HEK293 (cell line): Measurements from ENCODE around the gene TRIP4.
A peak's percentile ranks its signal among the peaks of the same experiment; 100 is the strongest.

Experiments used
- FEZF1 ChIP-seq: fragments of 450-650 bp; formaldehyde crosslinking; IDR thresholded peaks from 2 replicates; pipeline ENCODE4 v1.5.1; 2016; ENCODE audit warnings: missing biosample characterization, missing genetic modification characterization
- GLI4 ChIP-seq: fragments of 450-650 bp; formaldehyde crosslinking; IDR thresholded peaks from 2 replicates; pipeline ENCODE4 v1.5.1; 2016; ENCODE audit warnings: missing biosample characterization, missing genetic modification characterization
- HOXA7 ChIP-seq: sonication (generic); formaldehyde crosslinking; IDR thresholded peaks from 2 replicates; pipeline ENCODE4 v1.8.1; 2022; ENCODE audit warnings: missing genetic modification reagents, borderline replicate concordance
- HOXD13 ChIP-seq: sonication (generic); formaldehyde crosslinking; IDR thresholded peaks from 2 replicates; pipeline ENCODE4 v1.8.0; 2022; ENCODE audit warnings: missing genetic modification reagents, borderline replicate concordance
- IKZF3 ChIP-seq: fragments of 450-650 bp; IDR thresholded peaks from 2 replicates; pipeline ENCODE4 v1.5.0; 2018; ENCODE audit warnings: missing biosample characterization, mild to moderate bottlenecking, missing genetic modification characterization, moderate library complexity
- MZF1 ChIP-seq: fragments of 450-650 bp; formaldehyde crosslinking; IDR thresholded peaks from 2 replicates; pipeline ENCODE4 v1.5.1; 2017; ENCODE audit warnings: missing biosample characterization, missing genetic modification characterization, borderline replicate concordance
- YY1 ChIP-seq: fragments of 450-650 bp; formaldehyde crosslinking; IDR thresholded peaks from 2 replicates; pipeline ENCODE4 v1.5.1; 2018; ENCODE audit warnings: missing biosample characterization, missing genetic modification characterization
- ZBTB20 ChIP-seq: fragments of 450-650 bp; formaldehyde crosslinking; IDR thresholded peaks from 2 replicates; pipeline ENCODE4 v1.5.1; 2016; ENCODE audit warnings: missing biosample characterization, missing genetic modification characterization
- ZNF114 ChIP-seq: fragments of 450-650 bp; formaldehyde crosslinking; IDR thresholded peaks from 2 replicates; pipeline ENCODE4 v1.5.0; 2017; ENCODE audit warnings: missing biosample characterization, missing genetic modification characterization
- ZNF146 ChIP-seq: fragments of 450-650 bp; formaldehyde crosslinking; IDR thresholded peaks from 2 replicates; pipeline ENCODE4 v1.5.1; 2016; ENCODE audit warnings: missing biosample characterization, missing genetic modification characterization
- ZNF155 ChIP-seq: fragments of 450-650 bp; formaldehyde crosslinking; IDR thresholded peaks from 2 replicates; pipeline ENCODE4 v1.5.1; 2016; ENCODE audit warnings: missing biosample characterization, missing genetic modification characterization
- ZNF175 ChIP-seq: fragments of 450-650 bp; formaldehyde crosslinking; IDR thresholded peaks from 2 replicates; pipeline ENCODE4 v1.5.1; 2016; ENCODE audit warnings: missing biosample characterization, missing genetic modification characterization
- ZNF23 ChIP-seq: fragments of 450-650 bp; formaldehyde crosslinking; IDR thresholded peaks from 2 replicates; pipeline ENCODE4 v1.5.1; 2016; ENCODE audit warnings: missing biosample characterization, missing genetic modification characterization, borderline replicate concordance
- ZNF426 ChIP-seq: fragments of 450-650 bp; formaldehyde crosslinking; IDR thresholded peaks from 2 replicates; pipeline ENCODE4 v1.5.1; 2017; ENCODE audit warnings: missing biosample characterization, missing genetic modification characterization, mild to moderate bottlenecking, inconsistent platforms, moderate library complexity
- ZNF560 ChIP-seq: fragments of 450-650 bp; formaldehyde crosslinking; IDR thresholded peaks from 2 replicates; pipeline ENCODE4 v1.5.1; 2017; ENCODE audit warnings: missing biosample characterization, missing genetic modification characterization, borderline replicate concordance
- ZNF561 ChIP-seq: fragments of 450-650 bp; IDR thresholded peaks from 2 replicates; pipeline ENCODE4 v1.5.1; 2018; ENCODE audit warnings: missing biosample characterization, missing genetic modification characterization, borderline replicate concordance
- ZNF76 ChIP-seq: fragments of 450-650 bp; formaldehyde crosslinking; IDR thresholded peaks from 2 replicates; pipeline ENCODE4; 2016; ENCODE audit warnings: low read depth, missing biosample characterization, missing genetic modification characterization, borderline replicate concordance
- TF ChIP-seq, protein P1 (sequence below): fragments of 450-650 bp; formaldehyde crosslinking; IDR thresholded peaks from 2 replicates; pipeline ENCODE4 v1.5.1; 2016; ENCODE audit warnings: missing biosample characterization, missing genetic modification characterization
- TF ChIP-seq, protein P2 (sequence below): fragments of 450-650 bp; formaldehyde crosslinking; IDR thresholded peaks from 2 replicates; pipeline ENCODE4 v1.5.1; 2016; ENCODE audit warnings: missing biosample characterization, missing genetic modification characterization
- TF ChIP-seq, protein P3 (sequence below): fragments of 450-650 bp; formaldehyde crosslinking; IDR thresholded peaks from 2 replicates; pipeline ENCODE4 v1.5.1; 2016; ENCODE audit warnings: missing biosample characterization, missing genetic modification characterization
- TF ChIP-seq, protein P4 (sequence below): fragments of 450-650 bp; formaldehyde crosslinking; IDR thresholded peaks from 2 replicates; pipeline ENCODE4 v1.5.1; 2016; ENCODE audit warnings: missing biosample characterization, missing genetic modification characterization, borderline replicate concordance
- TF ChIP-seq, protein P5 (sequence below): fragments of 450-650 bp; formaldehyde crosslinking; IDR thresholded peaks from 2 replicates; pipeline ENCODE4 v1.5.1; 2016; ENCODE audit warnings: missing biosample characterization, missing genetic modification characterization, borderline replicate concordance
- TF ChIP-seq, protein P6 (sequence below): IDR thresholded peaks from 2 replicates; pipeline ENCODE4 v1.6.1; 2011; ENCODE audit warnings: mild to moderate bottlenecking, low read depth, low read length, borderline replicate concordance
- TF ChIP-seq, protein P7 (sequence below): fragments of 450-650 bp; formaldehyde crosslinking; IDR thresholded peaks from 2 replicates; pipeline ENCODE4 v1.5.1; 2017; ENCODE audit warnings: missing biosample characterization, missing genetic modification characterization

TRIP4 gene

DNA sequence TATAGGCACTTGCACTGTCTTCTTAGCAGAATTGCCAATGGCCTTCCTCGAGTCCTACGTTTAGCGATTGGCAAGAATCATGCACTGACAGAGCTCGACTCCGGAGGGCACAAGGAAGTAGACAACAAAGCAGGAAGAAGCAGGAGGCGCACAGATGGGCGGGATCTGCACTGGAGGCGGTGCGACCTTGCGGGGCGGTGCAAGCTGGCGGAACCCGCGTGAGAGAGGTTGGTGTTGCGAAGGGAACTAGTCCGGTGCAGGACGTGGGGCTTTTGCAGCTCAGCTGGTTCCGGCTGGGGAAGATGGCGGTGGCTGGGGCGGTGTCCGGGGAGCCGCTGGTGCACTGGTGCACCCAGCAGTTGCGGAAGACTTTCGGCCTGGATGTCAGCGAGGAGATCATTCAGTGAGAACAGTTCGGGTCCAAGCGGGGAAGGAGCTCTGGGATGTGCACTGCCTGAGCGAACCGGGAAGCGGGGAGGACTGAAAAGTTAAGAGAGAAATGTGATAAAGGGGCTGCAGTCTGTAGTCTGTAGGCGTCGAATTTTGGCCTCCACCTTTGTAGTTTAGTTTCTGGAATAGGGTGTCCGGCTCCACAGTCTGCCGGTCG, at the start of gene TRIP4 (continued):
- TF ChIP-seq, protein P1, sequence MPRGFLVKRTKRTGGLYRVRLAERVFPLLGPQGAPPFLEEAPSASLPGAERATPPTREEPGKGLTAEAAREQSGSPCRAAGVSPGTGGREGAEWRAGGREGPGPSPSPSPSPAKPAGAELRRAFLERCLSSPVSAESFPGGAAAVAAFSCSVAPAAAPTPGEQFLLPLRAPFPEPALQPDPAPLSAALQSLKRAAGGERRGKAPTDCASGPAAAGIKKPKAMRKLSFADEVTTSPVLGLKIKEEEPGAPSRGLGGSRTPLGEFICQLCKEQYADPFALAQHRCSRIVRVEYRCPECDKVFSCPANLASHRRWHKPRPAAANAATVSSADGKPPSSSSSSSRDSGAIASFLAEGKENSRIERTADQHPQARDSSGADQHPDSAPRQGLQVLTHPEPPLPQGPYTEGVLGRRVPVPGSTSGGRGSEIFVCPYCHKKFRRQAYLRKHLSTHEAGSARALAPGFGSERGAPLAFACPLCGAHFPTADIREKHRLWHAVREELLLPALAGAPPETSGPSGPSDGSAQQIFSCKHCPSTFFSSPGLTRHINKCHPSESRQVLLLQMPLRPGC (tag by site-specific recombination) = peak; percentile 96
- peak; percentile 90 for TF ChIP-seq ZNF76 (tag by site-specific recombination)
- no peak for TF ChIP-seq ZNF155 (tag by site-specific recombination)
- TF ChIP-seq HOXA7 (CRISPR knock-in tag) = no peak
- peak; percentile 75 for TF ChIP-seq ZBTB20 (tag by site-specific recombination)
- TF ChIP-seq, protein P2, sequence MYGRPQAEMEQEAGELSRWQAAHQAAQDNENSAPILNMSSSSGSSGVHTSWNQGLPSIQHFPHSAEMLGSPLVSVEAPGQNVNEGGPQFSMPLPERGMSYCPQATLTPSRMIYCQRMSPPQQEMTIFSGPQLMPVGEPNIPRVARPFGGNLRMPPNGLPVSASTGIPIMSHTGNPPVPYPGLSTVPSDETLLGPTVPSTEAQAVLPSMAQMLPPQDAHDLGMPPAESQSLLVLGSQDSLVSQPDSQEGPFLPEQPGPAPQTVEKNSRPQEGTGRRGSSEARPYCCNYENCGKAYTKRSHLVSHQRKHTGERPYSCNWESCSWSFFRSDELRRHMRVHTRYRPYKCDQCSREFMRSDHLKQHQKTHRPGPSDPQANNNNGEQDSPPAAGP (tag by site-specific recombination) = peak; percentile 98
- no peak for TF ChIP-seq ZNF175 (tag by site-specific recombination)
- TF ChIP-seq MZF1 (tag by site-specific recombination) = peak; percentile 91
- TF ChIP-seq, protein P3, sequence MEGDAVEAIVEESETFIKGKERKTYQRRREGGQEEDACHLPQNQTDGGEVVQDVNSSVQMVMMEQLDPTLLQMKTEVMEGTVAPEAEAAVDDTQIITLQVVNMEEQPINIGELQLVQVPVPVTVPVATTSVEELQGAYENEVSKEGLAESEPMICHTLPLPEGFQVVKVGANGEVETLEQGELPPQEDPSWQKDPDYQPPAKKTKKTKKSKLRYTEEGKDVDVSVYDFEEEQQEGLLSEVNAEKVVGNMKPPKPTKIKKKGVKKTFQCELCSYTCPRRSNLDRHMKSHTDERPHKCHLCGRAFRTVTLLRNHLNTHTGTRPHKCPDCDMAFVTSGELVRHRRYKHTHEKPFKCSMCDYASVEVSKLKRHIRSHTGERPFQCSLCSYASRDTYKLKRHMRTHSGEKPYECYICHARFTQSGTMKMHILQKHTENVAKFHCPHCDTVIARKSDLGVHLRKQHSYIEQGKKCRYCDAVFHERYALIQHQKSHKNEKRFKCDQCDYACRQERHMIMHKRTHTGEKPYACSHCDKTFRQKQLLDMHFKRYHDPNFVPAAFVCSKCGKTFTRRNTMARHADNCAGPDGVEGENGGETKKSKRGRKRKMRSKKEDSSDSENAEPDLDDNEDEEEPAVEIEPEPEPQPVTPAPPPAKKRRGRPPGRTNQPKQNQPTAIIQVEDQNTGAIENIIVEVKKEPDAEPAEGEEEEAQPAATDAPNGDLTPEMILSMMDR (tag by site-specific recombination) = peak; percentile 71
- TF ChIP-seq ZNF426 = no peak
- peak; percentile 21; the same call in 1 of the 2 replicates for TF ChIP-seq ZNF23 (tag by site-specific recombination)
- TF ChIP-seq ZNF560 (tag by site-specific recombination) = no peak
- TF ChIP-seq, protein P4, sequence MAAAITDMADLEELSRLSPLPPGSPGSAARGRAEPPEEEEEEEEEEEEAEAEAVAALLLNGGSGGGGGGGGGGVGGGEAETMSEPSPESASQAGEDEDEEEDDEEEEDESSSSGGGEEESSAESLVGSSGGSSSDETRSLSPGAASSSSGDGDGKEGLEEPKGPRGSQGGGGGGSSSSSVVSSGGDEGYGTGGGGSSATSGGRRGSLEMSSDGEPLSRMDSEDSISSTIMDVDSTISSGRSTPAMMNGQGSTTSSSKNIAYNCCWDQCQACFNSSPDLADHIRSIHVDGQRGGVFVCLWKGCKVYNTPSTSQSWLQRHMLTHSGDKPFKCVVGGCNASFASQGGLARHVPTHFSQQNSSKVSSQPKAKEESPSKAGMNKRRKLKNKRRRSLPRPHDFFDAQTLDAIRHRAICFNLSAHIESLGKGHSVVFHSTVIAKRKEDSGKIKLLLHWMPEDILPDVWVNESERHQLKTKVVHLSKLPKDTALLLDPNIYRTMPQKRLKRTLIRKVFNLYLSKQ (tag by site-specific recombination) = no peak
- TF ChIP-seq, protein P5, sequence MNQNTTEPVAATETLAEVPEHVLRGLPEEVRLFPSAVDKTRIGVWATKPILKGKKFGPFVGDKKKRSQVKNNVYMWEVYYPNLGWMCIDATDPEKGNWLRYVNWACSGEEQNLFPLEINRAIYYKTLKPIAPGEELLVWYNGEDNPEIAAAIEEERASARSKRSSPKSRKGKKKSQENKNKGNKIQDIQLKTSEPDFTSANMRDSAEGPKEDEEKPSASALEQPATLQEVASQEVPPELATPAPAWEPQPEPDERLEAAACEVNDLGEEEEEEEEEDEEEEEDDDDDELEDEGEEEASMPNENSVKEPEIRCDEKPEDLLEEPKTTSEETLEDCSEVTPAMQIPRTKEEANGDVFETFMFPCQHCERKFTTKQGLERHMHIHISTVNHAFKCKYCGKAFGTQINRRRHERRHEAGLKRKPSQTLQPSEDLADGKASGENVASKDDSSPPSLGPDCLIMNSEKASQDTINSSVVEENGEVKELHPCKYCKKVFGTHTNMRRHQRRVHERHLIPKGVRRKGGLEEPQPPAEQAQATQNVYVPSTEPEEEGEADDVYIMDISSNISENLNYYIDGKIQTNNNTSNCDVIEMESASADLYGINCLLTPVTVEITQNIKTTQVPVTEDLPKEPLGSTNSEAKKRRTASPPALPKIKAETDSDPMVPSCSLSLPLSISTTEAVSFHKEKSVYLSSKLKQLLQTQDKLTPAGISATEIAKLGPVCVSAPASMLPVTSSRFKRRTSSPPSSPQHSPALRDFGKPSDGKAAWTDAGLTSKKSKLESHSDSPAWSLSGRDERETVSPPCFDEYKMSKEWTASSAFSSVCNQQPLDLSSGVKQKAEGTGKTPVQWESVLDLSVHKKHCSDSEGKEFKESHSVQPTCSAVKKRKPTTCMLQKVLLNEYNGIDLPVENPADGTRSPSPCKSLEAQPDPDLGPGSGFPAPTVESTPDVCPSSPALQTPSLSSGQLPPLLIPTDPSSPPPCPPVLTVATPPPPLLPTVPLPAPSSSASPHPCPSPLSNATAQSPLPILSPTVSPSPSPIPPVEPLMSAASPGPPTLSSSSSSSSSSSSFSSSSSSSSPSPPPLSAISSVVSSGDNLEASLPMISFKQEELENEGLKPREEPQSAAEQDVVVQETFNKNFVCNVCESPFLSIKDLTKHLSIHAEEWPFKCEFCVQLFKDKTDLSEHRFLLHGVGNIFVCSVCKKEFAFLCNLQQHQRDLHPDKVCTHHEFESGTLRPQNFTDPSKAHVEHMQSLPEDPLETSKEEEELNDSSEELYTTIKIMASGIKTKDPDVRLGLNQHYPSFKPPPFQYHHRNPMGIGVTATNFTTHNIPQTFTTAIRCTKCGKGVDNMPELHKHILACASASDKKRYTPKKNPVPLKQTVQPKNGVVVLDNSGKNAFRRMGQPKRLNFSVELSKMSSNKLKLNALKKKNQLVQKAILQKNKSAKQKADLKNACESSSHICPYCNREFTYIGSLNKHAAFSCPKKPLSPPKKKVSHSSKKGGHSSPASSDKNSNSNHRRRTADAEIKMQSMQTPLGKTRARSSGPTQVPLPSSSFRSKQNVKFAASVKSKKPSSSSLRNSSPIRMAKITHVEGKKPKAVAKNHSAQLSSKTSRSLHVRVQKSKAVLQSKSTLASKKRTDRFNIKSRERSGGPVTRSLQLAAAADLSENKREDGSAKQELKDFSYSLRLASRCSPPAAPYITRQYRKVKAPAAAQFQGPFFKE (tag by site-specific recombination) = peak; percentile 88; the same call in 1 of the 2 replicates
- TF ChIP-seq YY1 (tag by site-specific recombination) = peak; percentile 97
- peak; percentile 45; the same call in 1 of the 2 replicates for TF ChIP-seq HOXD13 (CRISPR knock-in tag)
- peak; percentile 84 for TF ChIP-seq ZNF146 (tag by site-specific recombination)
- TF ChIP-seq FEZF1 = peak; percentile 69
- TF ChIP-seq GLI4 = peak; percentile 95
- peak; percentile 98 for TF ChIP-seq ZNF561 (tag by site-specific recombination)
- no peak for TF ChIP-seq ZNF114
- TF ChIP-seq, protein P6, sequence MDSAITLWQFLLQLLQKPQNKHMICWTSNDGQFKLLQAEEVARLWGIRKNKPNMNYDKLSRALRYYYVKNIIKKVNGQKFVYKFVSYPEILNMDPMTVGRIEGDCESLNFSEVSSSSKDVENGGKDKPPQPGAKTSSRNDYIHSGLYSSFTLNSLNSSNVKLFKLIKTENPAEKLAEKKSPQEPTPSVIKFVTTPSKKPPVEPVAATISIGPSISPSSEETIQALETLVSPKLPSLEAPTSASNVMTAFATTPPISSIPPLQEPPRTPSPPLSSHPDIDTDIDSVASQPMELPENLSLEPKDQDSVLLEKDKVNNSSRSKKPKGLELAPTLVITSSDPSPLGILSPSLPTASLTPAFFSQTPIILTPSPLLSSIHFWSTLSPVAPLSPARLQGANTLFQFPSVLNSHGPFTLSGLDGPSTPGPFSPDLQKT = no peak
- TF ChIP-seq, protein P7, sequence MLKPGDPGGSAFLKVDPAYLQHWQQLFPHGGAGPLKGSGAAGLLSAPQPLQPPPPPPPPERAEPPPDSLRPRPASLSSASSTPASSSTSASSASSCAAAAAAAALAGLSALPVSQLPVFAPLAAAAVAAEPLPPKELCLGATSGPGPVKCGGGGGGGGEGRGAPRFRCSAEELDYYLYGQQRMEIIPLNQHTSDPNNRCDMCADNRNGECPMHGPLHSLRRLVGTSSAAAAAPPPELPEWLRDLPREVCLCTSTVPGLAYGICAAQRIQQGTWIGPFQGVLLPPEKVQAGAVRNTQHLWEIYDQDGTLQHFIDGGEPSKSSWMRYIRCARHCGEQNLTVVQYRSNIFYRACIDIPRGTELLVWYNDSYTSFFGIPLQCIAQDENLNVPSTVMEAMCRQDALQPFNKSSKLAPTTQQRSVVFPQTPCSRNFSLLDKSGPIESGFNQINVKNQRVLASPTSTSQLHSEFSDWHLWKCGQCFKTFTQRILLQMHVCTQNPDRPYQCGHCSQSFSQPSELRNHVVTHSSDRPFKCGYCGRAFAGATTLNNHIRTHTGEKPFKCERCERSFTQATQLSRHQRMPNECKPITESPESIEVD (tag by site-specific recombination) = peak; percentile 38; the same call in 1 of the 2 replicates
- peak; percentile 69 for TF ChIP-seq IKZF3
